ENCODE data around the gene BMERB1.
"Not testable (repeated sequence)": the region's sequence is repeated elsewhere in the genome, so short reads cannot be mapped to it uniquely, and the experiment has no call there.

The BMERB1 gene

DNA sequence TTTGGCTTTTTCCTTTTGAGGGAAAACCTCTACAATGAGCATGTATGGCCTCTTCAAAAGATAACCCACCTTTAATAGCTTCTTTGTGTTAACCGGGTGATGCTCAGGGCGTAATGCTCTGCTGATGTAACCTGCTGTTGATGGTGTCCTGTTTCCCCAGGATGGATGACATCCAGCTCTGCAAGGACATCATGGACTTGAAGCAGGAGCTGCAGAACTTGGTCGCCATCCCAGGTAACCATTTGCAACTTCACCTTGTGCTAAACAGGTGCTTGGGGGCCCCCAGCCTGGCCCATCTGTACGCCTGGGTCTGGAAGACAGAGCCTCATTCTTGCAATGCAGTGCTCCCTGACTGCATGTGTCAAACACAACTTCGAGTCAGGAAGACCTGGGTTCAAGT is 133.4 kb downstream of the BMERB1 start:
- no peak for DNase-seq (ENCODE audit: extremely low spot score)
- TF ChIP-seq CTCF (IDR thresholded peaks at IDR 0.05; ENCODE audit: control extremely low read depth, extremely low read depth, low read depth, missing control alignments): no peak
- ChIA-PET POLR2A (no interaction called here), CTCF (interaction anchor here (0.7 kb wide), 1 partner anchor 8 kb away, joined by 3 read pairs; no protein-coding TSS in a partner anchor)

DNA sequence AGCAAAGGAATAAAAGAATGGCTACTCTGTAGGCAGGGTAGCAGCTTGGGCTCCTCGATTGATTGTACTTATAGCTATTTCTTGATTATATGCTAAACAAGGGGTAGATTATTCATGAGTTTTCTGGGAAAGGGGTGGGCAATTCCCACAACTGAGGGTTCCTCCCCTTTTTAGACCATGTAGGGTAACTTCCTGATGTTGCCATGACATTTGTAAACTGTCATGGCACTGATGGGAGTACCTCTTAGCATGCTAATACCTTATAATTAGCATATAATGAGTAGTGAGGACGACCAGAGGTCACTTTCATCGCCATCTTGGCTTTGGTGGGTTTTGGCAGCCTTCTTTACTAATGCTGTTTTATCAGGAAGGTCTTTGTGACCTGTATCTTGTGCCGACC is 136.3 kb downstream of the BMERB1 start:
- ChIA-PET CTCF (interaction anchor here (2.9 kb wide), 1 partner anchor 11 kb away, joined by 7 read pairs; no protein-coding TSS in a partner anchor), POLR2A (interaction anchor here (0.6 kb wide), 1 partner anchor 20 kb away, joined by 4 read pairs; no protein-coding TSS in a partner anchor)
- not testable (repeated sequence) for DNase-seq (ENCODE audit: extremely low spot score)

- TF ChIP-seq CTCF (IDR thresholded peaks at IDR 0.05; ENCODE audit: control extremely low read depth, extremely low read depth, low read depth, missing control alignments): no peak
- DNase-seq (ENCODE audit: extremely low spot score): no peak
- ChIA-PET CTCF (interaction anchor here (2.9 kb wide), 1 partner anchor 12 kb away, joined by 7 read pairs; no protein-coding TSS in a partner anchor), POLR2A (no interaction called here)
Observed at GRCh38 chr16:15571557-15571956, 137.2 kb downstream of the BMERB1 start.

DNA sequence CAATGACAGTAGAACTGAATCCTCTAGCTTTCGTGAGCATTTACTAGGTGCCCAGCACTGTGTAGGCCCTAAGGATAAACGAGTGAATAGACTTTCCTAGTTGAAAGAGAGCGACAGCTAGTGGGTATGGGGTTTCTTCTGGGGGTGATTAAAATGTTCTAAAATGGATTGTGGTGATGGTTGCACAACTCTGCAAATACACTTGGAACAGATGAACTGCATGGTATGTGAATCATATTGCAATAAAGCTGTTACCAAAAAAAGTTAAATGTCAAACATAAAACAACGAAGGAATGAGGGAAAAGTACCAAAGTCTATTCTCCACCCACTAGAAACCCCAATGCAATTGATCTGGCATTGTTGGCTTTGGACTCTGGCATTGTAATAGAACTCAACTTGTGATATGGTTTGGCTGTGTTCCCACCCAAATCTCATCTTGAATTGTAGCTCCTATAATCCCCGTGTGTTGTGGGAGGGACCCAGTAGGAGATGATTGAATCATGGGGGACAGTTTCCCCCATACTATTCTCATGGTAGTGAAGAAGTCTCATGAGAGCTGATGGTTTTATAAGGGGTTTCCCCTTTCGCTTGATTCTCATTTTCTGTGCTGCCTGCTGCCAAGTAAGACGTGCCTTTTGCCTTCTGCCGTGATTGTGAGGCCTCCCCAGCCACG is 138.1 kb downstream of the BMERB1 start:
- TF ChIP-seq CTCF (IDR thresholded peaks at IDR 0.05; ENCODE audit: control extremely low read depth, extremely low read depth, low read depth, missing control alignments): no peak
- POLR2A ChIA-PET: no interaction called here
- CTCF ChIA-PET: no interaction called here
- no peak for DNase-seq (ENCODE audit: extremely low spot score)

- CTCF ChIA-PET: no interaction called here
- DNase-seq (ENCODE audit: extremely low spot score): no peak
- TF ChIP-seq CTCF (IDR thresholded peaks at IDR 0.05; ENCODE audit: control extremely low read depth, extremely low read depth, low read depth, missing control alignments): no peak
- POLR2A ChIA-PET: no interaction called here
Observed at GRCh38 chr16:15573274-15573895, 139.0 kb downstream of the BMERB1 start.

- POLR2A ChIA-PET, CTCF ChIA-PET: not testable (repeated sequence)
Observed at GRCh38 chr16:15573896-15574613, 139.7 kb downstream of the BMERB1 start.

DNA sequence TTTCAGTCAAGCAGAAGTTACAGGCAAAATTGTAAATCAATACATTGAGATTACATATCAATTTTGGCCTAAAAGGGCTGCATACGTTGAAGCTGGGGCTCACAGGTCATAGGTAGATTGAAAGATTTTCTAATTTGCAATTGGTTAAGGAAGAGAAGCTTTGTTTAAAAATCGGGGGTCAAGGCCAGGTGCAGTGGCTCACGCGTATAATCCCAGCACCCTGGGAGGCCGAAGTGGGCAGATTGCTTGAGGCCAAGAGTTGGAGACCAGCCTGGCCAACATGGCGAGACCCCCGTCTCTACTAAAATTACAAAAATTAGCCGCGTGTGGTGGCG is 140.2 kb downstream of the BMERB1 start:
- CTCF ChIA-PET: no interaction called here
- POLR2A ChIA-PET: no interaction called here
- no peak for DNase-seq (ENCODE audit: extremely low spot score)
- TF ChIP-seq CTCF (IDR thresholded peaks at IDR 0.05; ENCODE audit: control extremely low read depth, extremely low read depth, low read depth, missing control alignments): no peak

More at GRCh38 chr16:15573896-15574613, 139.7 kb downstream of the BMERB1 start:
- DNase-seq (ENCODE audit: extremely low spot score): not testable (repeated sequence)

Data from GM10248 (cell line).